GM18498 (cell line): ENCODE data around the gene CLIC1.

ENCODE experiments used
- ATAC-seq: cut with Tn5 transposase; IDR thresholded peaks from one replicate; pipeline ENCODE4 v1.9.1; 2021; ENCODE audit warnings: mild to moderate bottlenecking, moderate library complexity; ENCODE audit not compliant: unreplicated experiment

CLIC1 gene

GRCh38 chr6:31739639-31740396 lies 3.5 kb upstream of the CLIC1 start, which contains the start of gene MSH5:
Gene MSH5 (plus strand): TSS chr6:31740005. CDS start chr6:31740467, 462 bp downstream.
- ATAC-seq, result peak; percentile 80

DNA sequence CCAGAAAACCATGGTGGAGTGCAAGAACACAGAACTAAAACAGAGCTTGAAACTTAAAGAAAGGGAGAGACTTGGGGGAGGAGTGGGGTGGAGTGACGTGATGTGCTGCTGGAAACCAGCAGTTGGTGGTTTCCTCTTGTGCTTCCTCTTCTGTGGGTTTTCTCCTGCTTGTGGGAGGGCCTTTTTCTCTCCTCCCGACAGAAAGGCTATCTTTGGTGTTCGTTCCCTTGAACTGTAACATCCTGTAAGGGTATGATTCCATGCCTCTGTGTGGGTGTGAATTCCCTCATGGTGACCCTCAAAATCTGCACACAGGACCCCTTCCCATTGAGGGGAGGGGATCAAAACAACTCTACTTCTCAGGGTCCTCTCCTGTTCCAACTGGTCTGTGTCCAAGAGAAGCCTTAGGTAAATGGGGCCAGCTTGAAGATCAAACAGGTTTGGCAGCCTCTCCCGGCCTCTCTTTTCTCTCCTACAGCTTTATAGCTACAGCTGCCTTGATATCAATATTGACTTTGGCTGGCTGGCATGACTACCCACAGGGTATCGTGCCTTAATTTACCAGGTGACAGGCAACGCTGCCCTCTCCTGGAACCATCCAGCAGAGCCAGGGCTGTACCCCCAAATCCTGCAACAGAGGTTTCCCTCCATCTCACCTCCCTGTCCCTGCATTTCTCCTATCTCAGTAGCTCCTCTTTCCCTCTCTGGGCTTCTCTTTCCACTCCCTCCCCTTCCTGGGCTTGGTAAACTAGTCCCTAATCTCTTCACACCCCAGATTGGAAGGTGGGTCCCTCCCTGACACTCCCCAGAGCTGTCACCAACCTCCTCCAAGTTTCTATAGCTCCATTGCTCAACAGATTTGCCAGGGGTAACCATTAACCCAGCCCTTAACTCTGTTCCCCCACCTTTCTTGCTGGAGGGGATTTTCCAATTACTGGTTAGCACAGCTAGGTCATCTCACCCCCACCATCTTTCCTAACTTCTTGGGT lies 2.0 kb upstream of the CLIC1 start:
- ATAC-seq, result no peak

GRCh38 chr6:31737315-31737990 lies 1.1 kb upstream of the CLIC1 start:
- no peak for ATAC-seq

- no peak for ATAC-seq
Observed at GRCh38 chr6:31736768-31737314, 511 bp upstream of the CLIC1 start.

- ATAC-seq, result no peak
Observed at GRCh38 chr6:31734821-31735406, 1.4 kb downstream of the CLIC1 start.

GRCh38 chr6:31734247-31734820 lies 2.0 kb downstream of the CLIC1 start:
- ATAC-seq, result no peak

DNA sequence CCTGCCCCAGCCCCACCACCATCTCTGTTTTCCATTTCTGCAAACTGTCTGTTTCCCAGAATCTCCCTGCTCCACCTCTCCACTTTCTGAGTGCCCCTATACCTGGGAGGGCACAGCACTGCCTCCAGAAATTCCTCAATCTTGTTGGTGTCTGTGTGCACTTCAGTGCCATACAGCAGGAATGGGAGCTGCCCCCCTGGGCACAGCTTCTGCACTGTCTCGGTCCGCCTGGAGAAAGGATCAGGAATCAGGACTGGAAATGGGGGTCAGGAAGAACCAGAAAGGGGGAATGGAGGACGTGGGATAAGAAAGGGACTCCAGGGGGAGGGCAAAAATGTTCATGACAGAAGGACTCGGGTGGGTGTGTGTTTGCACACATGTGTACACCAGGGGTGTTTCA lies 2.6 kb downstream of the CLIC1 start:
- ATAC-seq, result no peak

GRCh38 chr6:31732029-31732428 lies 4.3 kb downstream of the CLIC1 start:
- no peak for ATAC-seq

DNA sequence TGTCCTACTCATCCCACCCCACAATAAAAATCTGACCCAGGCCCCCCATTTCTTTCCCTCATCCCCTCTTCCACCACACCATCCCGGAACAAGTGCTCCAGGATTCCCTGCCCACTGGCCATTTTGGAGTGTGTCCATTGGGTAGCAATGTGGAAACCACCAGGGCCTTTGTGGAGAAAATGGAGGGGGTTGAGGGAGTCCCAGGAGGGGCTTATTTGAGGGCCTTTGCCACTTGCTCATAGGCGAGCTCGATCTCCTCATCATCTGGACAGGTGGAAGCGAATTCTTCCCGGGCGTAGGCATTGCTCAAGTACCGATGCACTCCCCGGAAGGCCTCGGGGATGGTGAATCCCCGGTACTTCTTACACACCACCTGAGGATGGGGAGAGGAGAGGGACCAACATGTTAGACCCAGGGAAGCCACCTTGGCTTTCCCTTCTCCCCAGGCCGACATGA lies 5.7 kb downstream of the CLIC1 start:
- ATAC-seq, result no peak

- peak; percentile 43 for ATAC-seq
Observed at GRCh38 chr6:31729979-31730630, 6.2 kb downstream of the CLIC1 start.

DNA sequence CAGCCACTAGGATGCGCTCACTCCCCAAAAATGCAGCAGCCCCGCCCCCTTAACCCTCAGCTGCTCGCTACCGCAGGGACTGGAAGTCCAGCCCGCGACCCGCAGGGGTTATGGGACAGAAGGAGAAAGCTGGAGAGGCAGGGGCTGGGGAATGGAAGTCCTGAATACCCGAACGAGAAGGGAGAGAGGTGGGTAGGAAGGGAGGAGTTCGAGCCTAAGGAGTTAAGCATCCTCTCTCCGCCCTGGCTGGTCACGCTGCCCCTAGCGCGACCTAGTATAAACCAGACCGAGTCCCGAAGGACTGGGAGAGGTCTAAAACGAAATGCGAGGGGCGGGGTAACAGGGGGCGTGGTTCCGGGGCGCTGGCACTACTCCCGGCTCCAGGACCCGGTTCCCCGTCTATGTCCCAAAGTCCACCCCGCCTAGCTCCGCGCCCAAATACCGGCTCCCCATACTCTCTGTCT lies 6.8 kb downstream of the CLIC1 start:
- ATAC-seq, result peak; percentile 54

DNA sequence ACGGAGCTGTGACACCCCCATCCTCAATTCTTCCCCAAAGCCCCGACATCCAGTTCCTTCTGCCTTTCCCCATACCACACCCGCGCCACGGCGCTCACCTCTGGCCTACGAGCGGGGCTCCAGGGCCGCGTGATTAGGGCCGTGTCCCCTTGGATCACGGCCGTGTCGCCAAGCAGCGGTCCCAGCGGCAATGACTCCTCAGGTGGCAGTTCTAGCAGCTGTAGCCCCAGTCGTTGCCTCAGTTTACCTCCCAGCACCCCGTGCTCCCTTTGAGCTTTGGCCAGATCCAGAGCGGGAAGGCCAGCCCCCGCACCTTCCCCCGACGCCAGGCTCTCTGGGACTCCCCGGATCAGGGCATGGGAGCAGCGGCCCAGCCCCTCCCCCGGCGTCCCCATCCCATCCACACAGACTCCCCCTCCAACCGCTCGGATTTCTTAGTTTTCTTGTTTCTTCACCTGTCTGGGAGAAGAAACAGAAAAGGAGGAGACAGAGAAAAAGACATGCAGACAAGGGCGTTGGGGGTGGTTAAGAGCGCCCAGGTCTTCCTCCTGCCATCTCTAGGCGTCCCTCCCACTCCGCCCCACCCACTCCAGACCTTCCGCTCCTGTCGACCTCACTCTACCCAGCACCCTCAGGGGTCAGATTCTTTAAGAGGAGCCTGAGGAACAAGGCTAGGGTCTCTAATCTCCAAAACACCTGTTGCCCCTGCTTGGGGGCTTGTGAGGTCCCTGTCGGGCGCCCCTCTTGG lies 7.4 kb downstream of the CLIC1 start, which contains the start of gene DDAH2:
Gene DDAH2 (minus strand): TSS at position 533 of the 748 bp plus-strand sequence. CDS start 138 bp downstream, at position 395.
- no peak for ATAC-seq

DNA sequence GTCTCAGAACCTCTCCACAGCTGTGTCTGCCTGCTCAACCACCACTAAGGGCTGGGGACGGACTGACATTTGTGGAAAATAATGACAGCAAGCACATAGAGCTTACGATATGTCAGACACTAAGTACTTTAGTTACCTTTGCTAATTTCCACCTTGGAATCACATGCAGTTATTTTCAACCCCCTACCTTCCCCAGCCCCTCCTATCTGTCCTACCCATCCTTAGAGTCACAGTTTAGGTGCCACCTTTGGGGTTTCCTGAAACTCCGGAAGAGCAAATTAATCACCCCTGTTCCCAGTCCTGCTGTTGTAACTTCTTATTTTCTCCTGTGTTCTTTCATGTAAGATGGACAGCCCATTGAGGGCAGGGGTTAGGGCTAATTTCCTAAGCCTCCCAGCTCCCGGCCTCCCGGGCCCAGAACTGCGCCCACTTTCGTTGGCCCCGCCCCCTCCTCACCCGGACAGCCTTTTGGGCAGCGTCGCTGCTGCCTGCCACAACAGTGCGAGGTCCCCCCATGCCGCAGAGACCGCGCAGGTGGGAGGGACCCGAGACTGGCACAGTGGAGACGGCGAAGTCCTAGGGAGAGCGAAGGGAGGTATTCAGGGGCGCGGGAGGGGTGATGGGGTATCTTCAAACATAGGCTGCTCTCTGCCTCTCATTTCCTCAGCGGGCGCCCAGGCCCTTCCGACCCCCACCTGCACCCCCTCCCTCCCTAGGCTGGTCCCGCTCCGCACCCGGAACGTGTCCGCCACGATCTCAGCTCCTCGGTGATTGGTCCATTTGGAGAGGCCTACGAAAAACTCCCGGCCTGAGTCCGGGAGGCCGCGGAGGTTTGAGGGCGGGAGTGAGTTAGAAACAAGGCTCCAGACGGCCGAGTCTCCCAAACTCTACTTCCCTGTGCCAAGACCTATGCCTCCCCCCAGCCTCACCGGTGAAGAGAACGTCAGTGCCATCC lies 8.3 kb downstream of the CLIC1 start:
- peak; percentile 2 for ATAC-seq

GRCh38 chr6:31727034-31727716 lies 9.2 kb downstream of the CLIC1 start:
- ATAC-seq, result peak; percentile 49

DNA sequence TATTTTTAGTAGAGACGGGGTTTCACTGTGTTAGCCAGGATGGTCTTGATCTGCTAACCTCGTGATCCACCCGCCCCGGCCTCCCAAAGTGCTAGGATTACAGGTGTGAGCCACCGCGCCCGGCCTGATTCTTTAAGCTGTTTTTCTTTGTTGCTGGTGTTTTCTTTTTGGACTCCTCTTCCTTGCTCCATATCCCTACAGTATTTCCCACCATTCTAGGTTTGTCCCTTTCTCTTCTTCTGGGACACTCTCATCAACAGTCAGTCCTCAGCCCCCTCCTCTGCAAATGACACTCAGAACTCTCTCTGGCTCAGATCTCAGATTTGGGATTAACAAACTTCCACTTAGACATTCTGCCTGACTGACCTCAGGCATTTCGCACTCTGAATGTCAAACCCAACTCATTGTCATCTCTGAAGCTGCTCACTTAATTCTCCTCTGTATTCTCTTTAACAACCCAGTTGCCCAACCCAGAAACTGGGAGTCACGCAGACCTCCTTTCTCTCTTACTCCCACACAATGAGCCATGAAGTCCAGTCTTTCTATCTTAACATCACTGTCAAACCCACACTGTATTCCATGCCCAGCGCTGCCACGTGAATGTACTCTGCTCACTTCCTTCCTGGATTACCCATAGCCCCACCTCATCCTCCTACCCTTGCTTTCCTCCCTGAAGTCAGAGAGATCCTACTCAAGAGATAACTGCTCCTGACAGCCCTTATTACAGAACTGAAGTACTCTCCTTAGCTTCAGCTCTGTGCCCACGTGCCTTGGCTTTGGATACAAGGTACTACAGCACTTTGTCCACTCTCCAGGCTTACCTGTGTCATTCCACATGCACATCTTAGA lies 10.6 kb downstream of the CLIC1 start:
- ATAC-seq, result no peak
